HG02938 (cell line): Measurements from ENCODE around the gene PCGF3.
"Not testable (repeated sequence)": the region's sequence is repeated elsewhere in the genome, so short reads cannot be mapped to it uniquely, and the experiment has no call there.

ENCODE experiments used
- ATAC-seq: cut with Tn5 transposase; IDR thresholded peaks from one replicate; pipeline ENCODE4 v1.9.1; 2021; ENCODE audit warnings: mild to moderate bottlenecking, moderate library complexity; ENCODE audit not compliant: unreplicated experiment

Gene PCGF3

GRCh38 chr4:721261-722168, 15.9 kb downstream of the PCGF3 start:
- ATAC-seq: no peak

GRCh38 chr4:722169-722725, 16.6 kb downstream of the PCGF3 start:
- ATAC-seq: no peak

DNA sequence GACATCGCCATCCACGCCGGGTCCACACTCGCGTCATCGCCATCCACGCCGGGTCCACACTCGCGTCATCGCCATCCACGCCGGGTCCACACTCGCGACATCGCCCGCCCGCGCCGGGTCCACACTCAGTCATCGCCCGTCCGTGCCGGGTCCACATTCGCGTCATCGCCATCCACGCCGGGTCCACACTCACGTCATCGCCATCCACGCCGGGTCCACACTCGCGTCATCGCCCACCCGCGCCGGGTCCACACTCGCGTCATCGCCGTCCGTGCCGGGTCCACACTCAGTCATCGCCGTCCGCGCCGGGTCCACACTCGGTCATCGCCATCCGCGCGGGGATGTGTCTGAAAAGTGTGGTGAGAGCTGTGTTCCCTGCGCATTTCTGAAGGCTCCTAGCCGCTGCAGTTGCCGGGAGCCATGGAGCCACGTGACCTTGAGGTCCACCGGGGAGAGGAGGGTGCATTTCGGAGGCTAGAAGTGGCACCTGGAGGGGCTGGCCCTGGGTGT, 17.3 kb downstream of the PCGF3 start:
- no peak for ATAC-seq

DNA sequence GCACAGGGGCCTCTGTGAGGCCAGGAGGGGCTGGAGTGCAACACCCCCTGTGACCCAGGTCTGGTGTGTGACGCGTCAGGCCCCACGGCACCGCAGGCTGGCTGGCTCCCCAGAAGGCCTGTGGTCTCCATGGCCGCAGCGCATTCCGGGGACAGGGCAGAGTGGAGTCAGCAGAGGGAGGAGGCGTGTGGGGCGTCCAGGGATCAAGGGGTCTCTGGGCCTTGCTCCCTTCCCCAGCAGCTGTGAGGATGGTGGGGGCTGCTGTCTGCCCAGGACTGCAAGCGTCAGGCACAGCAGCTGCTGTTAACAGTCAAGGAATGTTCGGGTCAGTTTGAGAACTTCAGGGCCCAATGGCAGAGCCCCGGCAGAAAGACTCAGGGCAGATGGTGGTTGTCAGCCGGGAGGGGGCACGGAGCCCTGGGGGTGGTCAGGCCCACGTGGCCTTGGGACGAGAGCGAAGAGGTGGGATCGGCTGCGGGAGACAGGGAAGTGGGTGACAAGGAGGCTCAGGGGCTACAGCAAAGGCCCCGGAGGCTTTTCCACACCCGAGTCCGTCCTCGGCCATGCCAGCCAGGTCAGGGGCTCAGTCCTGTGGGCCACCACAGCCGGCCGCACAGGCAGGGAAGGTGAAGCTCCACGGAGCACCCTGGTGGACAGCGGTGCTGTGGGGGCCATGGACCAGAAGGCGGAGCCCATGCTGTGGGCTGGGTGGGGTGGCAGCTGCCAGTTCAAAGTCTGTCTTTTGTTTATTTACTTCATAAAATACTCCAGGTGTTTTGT, 18.3 kb downstream of the PCGF3 start:
- no peak for ATAC-seq

GRCh38 chr4:725391-726234, 20.0 kb downstream of the PCGF3 start:
- no peak for ATAC-seq

- no peak for ATAC-seq
Observed at GRCh38 chr4:726235-726787, 20.7 kb downstream of the PCGF3 start.

- no peak for ATAC-seq
Observed at GRCh38 chr4:726838-727237, 21.2 kb downstream of the PCGF3 start.

DNA sequence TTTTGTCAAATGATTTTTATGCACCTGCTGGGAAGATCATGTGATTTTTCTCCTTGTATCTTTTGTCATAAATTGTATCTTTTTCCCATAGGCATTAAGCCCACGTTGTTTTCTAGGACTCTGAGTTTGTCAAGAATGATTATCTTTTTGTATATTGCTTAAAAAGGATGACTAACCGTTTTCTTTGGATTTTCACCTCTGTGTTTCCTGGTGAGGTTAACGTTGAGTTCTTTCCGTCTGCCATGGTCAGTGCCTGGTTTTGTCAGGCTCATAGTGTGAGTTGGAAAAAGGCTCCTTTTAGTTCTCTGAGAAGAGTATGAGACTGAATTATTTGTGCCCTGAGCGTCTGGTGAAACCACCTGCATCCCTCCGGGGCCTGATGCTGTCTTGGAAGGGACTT, 21.9 kb downstream of the PCGF3 start:
- no peak for ATAC-seq

GRCh38 chr4:729336-730315, 24.0 kb downstream of the PCGF3 start:
- ATAC-seq: no peak

GRCh38 chr4:730511-730910, 24.9 kb downstream of the PCGF3 start:
- no peak for ATAC-seq

DNA sequence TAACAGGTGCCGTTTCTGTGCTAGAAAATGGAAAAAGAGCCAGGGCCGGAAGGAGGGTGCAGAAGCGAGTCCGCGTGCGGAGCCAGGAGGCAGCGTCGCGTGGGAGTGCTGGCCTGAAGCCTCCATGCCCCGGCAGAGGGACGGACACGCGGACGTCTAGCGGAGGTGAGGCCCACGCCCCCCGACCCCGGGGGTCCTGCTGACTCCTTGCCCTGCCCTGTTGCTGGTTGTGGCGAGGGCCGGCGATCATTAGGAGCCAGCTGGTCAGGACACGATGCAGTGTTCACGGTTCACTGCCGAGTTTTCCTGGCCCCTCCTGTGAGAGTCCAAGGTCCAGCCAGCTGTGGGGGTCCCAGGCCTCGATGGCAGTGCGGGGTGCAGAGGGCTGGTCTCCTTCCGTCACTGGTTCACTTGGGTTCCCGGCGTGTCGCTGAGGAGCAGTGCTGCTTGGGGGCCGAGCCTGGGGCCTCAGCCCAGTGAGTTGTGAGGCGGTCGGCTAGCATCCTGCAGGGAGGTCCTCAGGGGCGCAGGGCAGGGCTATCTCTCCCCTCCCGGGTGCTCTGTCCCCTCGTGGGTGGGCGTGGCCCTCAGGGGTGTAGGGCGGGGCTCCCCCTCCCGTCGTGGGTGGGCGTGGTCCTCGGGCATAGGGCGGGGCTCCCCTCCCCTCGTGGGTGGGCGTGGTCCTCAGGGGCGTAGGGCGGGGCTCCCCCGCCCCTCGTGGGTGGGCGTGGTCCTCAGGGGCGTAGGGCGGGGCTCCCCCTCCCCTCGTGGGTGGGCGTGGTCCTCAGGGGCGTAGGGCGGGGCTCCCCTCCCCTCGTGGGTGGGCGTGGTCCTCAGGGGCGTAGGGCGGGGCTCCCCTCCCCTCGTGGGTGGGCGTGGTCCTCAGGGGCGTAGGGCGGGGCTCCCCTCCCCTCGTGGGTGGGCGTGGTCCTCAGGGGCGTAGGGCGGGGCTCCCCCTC, 25.6 kb downstream of the PCGF3 start:
- not testable (repeated sequence) for ATAC-seq

- not testable (repeated sequence) for ATAC-seq
Observed at GRCh38 chr4:731954-732353, 26.3 kb downstream of the PCGF3 start.

DNA sequence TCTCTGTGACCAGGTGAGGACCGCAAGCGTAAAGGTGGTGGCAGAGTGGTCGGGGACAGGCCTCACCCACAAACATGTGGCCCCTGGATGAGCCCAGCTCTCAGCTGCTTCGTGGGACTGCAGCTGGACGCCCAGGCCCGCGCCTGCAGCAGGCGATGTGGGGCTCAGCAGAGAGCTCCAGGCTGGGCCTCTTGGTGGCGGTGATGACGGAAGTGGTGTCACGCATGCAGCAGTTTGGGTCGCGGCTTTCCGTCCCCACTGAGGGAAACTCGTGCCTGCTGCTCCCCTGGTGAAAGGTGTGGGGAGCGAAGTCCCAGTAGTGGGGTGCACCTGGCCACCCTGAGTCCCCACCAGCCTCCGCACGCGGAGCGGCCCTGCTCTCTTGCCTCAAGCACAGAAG, 26.9 kb downstream of the PCGF3 start:
- ATAC-seq: no peak

DNA sequence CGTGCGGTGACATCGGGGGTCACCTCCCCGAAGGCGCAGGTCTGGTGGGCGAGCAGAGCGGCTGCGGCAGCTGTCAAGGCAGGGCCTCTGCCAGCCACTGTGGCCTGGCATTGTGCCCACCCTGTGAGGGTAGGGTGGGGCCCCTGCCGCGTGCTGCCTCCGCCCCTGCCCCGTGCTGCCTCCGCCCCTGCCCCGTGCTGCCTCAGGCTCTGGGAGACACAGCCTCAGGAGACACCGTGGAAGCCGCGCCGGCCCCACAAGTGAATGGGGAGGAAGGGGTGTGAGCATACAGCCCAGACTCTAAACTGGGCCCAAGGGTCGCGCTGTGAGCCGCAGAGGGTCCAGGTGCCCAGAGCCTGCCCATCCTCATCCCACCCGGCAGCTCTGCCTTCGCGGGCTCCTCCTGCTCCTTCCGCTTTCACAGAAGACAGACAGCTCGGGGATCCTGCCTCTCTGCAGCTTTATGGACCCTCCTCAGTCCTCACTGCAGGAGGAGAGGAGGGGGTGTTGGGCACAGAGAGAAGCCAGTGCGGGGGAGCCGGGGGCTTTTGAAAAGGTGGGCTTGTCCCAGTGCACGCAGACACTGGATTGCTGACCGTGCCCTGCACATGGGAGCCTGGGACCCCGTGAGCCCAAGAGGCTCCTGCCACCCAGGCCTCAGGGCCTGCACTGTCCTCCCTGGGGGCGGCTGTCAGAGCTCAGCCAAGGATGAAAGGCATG, 27.4 kb downstream of the PCGF3 start:
- ATAC-seq: no peak

DNA sequence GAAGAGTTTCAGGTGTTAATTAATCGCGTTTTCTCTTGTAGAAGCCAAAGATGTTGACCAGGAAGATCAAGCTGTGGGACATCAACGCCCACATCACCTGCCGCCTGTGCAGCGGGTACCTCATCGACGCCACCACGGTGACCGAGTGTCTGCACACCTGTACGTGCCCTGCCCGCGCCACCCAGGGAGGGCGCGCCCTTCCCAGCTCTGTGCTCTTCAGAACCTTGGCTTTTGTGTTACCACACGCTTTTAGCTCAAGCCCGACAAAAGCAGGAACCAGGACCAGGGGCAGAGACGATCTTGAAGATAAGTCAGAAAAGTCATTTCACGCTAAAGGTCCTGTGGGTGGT, 28.0 kb downstream of the PCGF3 start:
- ATAC-seq: no peak

DNA sequence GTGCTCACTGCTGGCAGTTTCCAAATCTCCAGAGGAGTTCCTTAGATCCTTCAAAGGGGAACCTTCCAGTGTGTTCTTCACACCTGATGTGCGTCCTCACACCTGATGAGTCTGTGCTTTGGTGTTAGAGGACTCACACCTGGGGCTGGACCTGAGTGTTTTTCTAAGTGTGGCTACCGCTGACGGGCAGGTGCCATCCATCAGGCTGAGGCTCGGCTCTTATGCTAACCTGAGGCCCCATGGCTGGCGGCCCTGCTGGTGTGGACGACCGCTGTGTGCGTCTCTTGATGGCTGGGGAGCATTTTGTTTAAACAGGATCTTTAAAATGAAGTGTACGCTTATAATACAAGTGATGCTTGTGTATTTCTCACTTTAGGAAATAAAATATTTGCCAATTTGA, 28.4 kb downstream of the PCGF3 start:
- ATAC-seq: no peak

- no peak for ATAC-seq
Observed at GRCh38 chr4:734951-735350, 29.3 kb downstream of the PCGF3 start.
